HG03066 (cell line): Measurements from ENCODE around the gene TXNDC17.
"Not testable (repeated sequence)": the region's sequence is repeated elsewhere in the genome, so short reads cannot be mapped to it uniquely, and the experiment has no call there.

Experiments used
- ATAC-seq: cut with Tn5 transposase; IDR thresholded peaks from one replicate; pipeline ENCODE4 v1.9.1; 2021; ENCODE audit warnings: low read depth; ENCODE audit not compliant: unreplicated experiment

The TXNDC17 gene

DNA sequence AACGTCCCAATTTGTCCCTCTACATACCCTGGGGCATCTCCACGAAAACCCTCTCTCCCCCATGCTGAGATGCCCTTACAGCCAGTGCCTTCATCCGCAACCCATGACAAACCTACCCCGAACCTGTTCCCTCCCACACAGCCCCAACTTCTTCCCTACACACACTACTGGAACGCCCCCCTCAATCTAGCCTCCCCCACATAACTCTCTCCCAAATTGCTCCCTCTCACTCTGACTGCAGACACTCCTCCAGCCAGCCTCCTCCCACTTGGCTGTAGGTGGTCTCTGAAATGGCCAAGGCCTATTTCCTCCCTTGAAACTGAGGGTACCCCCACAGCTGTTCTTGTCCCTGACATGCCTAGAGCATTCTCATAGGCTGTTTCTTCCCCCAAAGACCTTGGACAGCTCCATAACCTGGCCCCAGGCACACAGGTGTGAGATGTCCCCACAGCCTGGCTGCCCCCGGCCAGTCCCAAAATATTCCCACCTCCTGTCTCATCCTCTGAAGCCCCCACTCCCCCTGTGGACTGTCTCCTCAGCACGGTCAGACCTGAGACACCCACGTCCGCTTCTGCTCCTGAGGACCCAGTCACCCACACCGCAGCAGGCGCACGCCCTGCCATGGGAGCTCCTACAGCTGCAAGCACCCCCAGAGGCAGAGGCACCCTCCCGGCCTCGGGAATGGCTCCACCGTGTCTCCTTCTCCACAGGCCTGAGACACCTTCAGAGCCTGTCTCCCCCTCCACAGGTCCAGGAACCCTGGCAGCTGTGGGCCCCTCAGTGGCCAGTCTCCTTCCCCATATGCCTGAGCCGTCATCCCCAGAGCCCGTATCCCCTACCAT is 4.0 kb upstream of the TXNDC17 start:
- ATAC-seq, result no peak

DNA sequence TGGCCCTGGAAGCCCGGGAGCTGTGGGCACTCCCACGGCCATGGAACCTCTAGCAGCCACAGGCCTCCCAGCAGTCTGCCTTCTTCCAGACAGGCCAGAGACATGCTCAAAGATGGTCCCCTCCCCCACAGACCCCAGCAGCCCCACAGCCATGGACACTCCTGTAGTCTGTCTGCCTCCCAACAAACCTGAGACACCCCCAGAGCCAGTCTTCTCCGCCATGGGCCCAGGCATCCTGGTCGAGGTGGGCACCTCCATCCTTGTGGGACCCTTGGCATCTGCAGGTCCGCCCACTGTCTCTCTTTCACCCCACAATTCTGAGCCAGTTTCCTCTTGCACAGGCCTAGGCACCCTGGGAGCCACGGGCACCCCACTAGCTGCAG is 3.4 kb upstream of the TXNDC17 start:
- ATAC-seq, result no peak

DNA sequence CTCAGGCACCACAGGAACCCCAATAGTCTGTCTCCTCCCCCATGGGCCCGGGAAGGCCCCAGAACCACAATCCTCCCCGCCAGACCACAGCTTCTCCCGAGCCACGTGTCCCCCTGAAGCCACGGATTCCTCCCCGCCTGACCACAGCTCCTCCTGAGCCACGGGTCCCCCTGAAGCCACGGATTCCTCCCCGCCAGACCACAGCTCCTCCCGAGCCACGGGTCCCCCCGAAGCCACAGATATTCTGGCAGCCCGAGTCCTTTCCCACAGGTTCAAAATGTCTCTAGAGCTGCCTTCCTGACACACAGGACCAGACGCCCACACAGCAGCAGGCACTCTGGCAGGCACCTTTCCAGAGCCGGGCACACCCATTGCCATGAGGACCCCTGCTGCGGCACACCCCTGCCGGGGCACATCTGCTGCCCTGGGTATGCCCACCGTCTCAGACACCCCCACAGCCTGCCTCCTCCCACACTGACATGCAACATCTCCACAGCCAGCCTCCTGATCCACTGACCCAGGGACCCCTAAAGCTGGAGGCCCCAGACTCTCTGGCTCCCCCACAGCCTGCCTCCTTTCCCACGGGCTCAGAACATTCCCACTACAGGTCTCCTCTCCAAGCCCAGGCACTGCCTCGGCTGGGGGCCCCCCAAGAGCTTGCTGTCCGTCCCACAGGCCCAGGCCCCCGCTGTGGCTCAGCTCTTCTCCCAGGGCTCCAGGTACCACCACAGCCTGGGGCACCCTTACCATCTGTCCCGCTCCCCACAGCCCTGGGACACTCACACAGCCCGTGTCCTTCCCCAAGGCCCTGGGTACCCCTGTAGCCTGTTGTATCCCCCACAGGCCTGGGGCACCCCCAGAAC is 2.6 kb upstream of the TXNDC17 start:
- no peak for ATAC-seq

DNA sequence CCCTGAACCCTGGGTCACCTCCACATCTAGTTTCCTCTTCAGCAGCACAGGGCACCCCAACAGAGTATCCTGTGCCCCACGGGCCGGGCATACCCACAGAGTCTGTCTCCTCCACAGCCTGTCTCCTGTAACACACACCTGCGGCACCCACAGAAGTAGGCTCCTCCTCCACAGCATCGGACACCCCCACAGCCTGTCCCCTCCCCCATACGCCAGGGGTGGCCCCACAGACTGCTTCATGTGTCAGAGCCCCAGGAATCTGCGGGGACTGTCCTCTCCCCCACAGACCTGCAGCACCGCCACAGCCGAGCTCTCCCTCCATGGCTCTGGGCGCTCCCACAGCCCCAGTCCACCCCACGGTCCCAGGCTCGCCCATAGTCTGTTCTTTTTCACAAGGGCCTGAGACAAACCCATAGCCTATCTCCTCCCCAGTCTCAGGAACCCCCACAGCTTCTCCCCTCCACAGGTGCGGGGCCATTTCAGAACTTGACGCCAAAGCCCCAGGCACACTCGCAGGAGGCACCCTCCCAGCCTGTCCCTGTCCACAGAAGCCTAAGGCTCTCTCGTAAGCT is 1.8 kb upstream of the TXNDC17 start:
- ATAC-seq, result no peak

DNA sequence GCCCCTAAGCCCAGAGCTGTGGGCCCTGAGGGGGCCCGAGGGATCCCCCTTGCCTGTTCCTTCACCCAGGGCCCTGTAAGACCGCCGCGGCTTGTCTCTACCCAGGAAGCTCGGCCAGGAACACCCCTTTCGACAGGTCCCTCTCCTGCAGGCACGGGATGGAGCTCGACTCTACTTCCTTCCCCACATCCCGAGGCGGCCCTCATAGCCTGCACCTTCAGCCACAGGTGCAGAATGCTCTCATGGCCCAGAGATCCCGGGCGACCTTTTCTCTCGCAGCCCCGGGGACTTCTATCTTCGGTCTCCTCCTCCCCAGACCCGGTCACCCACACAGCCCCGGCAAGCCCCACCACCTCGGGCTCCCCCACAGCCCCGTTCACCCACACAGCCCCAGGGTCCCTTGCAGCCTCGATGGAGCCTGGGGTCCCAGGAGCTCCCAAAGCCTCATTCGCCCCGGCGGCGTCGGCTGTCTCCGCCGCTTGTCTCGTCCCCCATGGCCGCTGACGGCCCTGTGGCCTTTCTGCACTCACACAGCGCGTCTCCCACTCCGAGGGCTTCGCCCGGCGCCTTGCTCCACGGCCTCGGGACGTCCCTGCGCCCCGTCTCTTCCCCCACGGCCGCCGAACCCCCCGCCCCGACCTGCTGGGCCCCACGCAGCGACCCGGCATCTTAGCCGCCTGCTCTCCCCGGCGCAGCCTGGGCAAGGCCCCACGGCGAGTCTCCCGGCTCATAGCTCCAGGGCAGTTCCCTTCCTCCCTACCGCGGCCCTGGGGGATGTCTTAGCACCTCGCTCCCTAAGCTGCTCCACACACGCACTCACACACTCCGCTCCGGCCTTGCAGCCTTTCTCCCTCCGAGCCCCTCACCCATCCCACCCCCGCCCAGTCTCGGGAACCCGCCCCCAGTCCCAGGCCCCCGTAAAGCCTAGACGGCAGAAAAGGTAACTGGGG is 999 bp upstream of the TXNDC17 start:
- no peak for ATAC-seq

DNA sequence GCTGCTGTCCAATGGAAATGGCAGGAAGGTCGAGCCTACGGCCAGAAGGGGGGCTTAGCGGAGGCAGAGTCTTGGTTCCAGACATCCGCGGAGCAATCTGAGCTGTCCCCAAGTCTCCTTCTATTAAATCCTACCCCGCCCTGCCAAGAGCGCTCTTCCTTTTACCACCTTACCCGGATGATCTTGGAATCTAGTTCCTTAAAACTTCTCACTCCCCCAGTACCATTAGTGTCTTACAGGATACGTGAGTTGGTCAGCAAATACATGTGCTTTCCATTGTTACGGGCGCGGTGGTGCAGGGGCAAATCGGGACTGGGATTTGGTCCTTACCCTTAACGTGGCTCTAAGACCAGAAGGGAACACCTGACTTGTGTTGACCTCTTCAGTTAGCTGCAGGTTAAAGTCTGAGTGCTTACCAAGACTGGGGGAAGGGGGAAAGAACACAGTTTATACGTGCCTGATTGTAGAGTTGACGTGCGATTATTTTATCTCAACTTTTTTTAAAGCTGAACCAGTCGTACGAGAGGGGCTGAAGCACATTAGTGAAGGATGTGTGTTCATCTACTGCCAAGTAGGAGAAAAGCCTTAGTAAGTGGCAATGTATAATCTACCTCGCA is 495 bp downstream of the TXNDC17 start:
- peak; percentile 16 for ATAC-seq

DNA sequence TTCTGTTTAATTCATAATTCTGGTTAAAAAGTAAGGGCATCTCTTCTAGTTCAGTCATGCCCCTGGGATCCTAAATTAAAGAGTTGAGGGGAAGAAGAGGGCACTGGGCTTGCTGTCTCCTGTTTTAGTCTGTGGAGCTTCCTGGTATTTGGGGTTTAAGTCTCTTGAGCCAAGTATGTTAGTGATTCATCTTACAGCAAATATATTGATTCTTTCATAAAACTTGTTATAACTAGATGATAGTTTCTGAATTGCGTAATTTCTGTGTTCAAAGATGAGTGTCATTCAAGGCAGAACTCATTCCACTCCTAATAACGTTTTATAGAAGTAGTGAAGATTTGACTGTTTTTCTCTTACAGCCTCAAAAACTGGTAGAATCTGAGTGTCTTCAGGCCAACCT is 1.7 kb downstream of the TXNDC17 start:
- no peak for ATAC-seq

DNA sequence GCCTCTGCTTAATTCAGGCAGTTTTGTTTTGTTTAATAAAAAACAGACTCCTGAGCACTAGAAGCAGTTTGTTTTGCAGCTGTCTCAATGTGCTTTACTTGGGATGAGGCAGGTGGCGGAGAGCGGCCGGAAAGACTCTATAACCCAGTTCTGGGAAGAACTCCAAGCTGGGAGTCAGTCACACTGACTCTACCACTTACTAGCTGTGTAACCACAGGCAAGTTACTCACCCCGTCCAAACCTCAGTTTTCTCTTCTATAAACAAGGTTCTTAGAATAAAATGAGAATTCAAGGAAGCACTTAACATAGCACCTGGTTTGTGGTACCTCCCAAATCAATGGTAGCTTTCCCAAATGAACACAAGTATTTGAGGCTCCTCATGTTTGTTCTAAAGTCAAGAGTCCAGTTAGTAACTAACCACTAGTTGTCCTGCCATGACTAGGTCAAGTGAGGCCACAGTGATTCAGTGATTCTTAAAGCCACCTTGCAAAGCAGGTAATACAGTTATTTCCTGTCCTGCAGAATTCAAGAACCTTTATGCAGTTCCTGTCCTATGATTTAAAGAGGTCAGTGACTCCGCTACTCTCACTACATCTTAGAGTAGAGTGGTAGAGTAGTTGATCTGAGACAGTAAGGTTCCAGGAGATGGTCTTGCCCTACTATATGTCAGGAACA is 2.7 kb downstream of the TXNDC17 start:
- no peak for ATAC-seq

DNA sequence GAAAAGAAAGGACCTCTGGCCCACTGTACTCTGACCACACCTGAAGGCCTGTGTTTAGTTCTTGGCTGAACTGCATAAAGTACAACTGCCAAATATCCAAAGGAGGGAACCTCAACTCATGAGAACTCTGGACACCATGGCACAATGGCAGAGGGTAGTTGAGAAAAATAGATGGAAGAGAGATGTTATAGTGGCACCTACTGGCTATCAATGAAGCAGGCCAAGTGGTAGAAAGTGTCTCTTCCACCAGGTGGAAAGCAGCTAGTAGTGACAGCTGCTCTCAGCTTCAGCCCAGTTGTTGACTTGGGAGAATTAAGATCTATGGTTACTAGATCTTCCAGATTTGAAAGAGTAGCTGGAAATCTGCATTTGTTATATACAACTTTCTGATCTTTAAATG is 7.3 kb downstream of the TXNDC17 start:
- ATAC-seq, result no peak

DNA sequence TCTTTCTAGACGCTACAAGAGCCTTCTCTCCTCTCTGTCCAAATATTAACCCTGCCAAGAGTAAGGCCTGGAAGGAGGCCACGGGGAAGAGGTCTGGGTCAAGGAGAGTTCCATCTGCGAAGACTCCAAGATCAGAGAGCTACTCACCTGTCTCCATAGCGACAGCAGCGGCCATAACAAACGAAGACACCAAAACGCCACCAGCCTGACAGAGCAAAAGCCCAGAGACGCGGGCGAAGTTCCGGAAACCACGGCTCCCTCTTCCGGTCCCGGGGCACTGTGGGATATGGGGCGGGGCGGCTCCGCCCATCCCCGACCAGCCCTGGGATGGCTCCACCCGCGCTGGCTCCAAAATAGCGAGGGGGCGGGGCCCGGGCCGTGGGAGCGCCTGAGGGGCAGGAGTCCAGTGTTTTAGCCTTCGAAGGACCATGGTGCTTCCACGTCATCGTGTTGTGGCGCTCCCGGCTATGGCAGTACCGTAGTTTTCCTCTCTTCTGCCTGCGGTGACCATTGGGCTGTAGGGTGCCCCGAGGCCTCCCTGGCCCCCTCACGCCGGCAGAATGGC is 10.6 kb downstream of the TXNDC17 start, which contains the start of the genes C17orf100 and MED31:
Gene C17orf100 (plus strand): TSS at position 409 of the 565 bp plus-strand sequence. CDS start 152 bp downstream, at position 561.
Gene MED31 (minus strand): TSS at position 252 of the 565 bp plus-strand sequence. CDS start 77 bp downstream, at position 175.
- ATAC-seq, result peak; percentile 88

DNA sequence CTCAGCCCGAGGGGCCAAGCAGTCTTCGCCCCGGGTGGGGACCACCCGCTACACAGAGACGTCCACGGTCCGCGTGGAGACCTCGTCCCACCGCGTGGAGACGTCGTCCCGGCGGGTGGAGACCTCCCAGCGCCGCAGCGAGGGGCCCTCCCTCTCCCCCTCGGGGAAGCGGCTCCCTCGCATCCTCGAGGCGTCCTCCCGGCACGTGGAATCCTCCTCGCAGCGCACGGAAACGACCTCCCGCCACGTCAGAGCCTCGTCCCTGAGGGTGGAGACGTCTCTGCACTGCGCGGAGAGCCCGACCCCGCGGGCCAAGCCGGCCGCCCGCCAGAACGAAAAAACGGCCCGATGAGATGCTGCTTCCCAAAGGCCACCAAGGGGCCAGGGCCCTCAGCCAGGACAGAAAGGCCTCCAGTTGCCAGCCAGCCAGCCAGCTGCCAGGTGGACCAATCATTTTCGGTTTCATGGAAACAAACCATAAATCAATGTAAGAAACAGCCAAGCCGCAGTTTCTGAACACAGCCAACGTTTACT is 11.1 kb downstream of the TXNDC17 start:
- ATAC-seq, result no peak

DNA sequence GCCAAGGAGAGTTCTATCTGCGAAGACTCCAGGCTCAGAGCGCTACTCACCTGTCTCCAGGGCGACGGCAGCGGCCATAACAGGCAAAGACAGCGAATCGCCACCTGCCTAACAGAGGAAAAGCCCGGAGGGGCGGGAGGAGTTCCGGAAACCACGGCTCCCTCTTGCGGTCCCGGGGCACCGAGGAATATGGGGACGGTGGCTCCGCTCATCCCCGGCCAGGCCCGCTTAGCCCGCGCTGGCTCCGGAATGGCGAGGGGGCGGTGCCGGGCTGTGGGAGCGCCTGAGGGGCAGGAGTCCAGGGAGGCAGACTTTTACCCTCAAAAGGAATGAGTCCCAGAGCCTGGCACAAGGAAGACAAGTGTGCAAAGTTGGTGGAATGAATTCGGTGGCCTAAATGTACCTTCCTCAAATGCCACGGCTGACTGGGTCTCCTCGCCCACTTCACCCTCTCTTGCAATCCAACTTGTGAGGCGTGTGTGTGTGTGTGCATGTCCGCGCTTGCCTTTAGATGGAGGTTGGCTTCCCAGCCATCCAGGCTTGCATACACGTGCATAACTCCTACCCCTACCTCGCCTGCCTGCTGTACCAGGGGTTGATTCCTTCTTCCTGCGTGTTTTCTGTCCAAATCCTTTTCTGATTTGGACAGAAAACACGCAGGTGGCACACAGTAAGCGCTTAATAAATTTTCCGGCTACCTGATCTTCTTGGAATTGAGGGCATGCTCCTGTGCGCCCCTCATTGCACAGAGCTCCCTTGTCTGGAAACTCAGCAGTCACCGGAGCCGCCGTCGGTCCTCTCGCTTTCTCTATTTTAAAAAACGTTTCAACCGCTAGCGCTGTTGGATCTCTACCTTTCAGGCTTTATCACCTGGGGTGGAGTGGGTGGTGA is 14.2 kb downstream of the TXNDC17 start:
- no peak for ATAC-seq

DNA sequence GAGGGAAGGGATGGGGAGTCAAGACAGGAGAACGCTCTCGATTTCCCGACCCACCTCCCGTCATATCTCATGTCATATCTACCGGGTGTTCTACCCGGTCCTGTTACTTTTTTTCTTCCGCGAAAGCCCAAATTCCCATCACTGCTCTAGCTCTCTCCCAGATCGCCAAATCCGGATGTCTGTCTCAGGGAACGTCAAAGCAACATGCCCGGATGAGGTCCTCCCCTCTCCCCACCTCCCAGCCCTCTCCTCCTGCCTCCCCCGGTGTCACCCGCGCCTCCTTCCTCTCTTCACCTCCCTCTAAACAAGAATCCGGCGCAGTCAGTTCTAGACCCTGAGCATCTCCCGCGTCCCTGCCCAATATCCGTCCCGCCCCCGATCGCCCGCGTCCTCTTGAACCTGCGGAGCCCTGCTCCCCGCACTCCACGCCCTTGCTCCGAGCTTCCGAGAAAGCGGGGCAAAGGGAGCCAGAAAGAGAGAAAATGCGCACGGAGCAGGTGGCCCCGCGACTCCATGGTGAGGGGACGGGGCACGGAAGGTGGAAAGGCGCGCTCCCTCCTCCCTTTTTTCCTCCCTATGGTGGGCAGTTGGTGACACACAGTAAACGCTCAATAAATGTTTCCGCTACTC is 15.0 kb downstream of the TXNDC17 start:
- ATAC-seq, result not testable (repeated sequence)

DNA sequence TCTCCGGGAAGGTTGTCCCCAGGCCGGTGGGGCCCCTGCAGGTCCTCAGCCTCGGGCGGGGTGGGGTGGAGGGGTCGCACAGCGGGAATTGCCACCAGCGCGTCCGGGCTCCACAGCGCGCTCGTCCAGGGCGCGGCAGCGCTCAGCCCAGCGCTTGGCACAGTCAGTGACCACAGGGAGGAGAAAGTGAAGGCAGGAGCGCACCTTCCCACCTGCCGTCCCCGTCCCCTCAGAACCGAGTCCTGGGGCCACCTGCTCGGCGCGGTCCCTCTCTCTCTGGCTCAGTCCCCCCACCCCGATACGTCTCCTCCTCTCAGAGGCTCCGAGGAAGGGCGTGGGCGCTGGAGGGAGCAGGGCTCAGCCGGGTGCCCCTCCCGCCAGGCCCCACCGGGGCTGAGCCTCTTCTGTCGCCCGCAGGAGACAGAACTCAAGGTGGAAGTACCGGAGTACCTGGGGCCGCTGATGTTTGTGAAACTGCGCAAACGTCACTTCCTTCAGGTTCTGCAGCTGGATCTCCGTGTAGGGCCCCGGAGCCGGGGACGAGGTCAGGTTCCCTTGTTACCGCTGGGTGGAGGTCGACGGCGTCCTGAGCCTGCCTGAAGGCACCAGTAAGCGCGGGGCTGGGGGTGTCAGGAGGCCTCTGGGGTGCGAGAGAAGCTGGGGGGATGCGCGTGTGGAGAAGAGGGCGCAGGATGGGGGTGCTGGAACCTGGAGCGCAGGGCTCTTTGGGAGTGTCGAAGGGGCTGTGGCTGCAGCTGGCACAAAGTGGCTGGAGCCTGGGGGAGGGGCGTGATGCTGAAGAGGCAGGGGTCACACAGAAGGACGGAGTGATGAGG is 16.2 kb downstream of the TXNDC17 start:
- not testable (repeated sequence) for ATAC-seq

DNA sequence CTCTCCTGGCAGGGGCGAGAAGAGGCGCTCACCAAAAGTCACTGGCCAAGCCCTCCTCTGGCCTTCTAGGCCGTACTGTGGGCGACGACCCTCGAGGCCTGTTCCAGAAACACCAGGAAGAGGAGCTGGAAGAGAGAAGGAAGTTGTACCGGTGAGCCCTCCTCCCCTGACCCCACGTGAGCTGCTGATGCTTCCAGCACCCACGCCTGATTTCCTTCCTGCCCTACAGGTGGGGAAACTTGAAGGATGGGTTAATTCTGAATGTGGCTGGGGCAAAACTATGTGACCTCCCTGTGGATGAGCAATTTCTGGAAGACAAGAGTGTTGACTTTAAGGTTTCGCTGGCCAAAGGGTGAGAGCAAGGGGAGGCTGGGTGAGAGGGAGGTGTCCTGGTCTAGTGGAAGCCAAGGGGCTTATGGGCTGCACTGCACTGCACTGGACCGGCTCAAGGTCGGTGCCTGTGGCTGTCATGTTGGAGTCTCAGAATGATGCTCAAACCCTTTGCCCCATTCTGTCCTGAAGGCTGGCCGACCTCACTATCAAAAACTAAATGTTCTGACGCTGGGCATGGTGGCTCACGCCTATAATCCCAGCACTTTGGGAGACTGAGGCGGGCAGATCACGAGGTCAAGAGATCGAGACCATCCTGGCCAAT is 16.9 kb downstream of the TXNDC17 start:
- ATAC-seq, result no peak

DNA sequence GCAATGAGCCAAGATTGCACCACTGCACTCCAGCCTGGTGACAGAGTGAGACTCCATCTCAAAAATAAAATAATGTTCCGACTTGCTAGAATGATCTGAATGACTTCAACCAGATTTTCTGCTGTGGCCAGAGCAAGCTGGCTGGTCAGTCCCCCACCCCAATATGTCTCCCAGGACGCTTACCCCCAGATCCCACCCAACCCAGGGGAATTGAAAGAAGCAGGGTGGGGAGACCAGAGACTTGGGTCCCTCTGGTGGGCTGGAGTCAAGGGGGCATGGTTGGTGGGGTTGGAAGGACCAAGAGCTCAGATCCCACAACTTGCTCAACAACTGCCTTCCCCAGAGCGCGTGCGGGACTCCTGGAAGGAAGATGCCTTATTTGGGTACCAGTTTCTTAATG is 17.6 kb downstream of the TXNDC17 start:
- not testable (repeated sequence) for ATAC-seq
